ENCODE data around the gene SLC9A2.

Gene SLC9A2

GRCh38 chr2:102748107-102748506 lies 128.8 kb downstream of the SLC9A2 start:
- no peak overlapping the region for H3K4me3 ChIP-seq (ENCODE audit: low read depth, low read length)
- TF ChIP-seq, protein P1, sequence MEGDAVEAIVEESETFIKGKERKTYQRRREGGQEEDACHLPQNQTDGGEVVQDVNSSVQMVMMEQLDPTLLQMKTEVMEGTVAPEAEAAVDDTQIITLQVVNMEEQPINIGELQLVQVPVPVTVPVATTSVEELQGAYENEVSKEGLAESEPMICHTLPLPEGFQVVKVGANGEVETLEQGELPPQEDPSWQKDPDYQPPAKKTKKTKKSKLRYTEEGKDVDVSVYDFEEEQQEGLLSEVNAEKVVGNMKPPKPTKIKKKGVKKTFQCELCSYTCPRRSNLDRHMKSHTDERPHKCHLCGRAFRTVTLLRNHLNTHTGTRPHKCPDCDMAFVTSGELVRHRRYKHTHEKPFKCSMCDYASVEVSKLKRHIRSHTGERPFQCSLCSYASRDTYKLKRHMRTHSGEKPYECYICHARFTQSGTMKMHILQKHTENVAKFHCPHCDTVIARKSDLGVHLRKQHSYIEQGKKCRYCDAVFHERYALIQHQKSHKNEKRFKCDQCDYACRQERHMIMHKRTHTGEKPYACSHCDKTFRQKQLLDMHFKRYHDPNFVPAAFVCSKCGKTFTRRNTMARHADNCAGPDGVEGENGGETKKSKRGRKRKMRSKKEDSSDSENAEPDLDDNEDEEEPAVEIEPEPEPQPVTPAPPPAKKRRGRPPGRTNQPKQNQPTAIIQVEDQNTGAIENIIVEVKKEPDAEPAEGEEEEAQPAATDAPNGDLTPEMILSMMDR (IDR thresholded peaks at IDR 0.05; ENCODE audit: low read depth, low read length) = no peak

DNA sequence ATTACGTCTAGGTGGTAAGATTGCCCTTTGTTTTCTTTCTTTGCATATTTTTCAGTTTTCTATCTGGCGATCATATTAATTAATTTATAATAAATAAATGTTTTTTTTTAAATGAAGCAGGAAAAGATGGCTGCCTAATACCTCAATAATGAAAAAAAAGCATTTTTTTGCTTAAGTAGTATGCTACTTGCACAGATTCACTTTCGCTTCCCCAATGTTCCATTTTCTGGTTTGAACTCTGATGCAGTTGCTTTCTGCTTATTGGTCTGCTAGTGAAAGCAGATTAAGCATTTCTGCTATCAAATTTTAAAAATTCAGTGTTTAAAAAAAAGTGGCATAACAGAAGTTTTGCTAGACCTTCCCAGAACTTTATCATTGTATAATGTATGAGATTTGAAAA lies 130.6 kb downstream of the SLC9A2 start:
- TF ChIP-seq, protein P1 (IDR thresholded peaks at IDR 0.05; ENCODE audit: low read depth, low read length) = no peak
- H3K4me3 ChIP-seq (ENCODE audit: low read depth, low read length) = no peak overlapping the region

GRCh38 chr2:102753563-102754159 lies 134.3 kb downstream of the SLC9A2 start:
- TF ChIP-seq, protein P1 (IDR thresholded peaks at IDR 0.05; ENCODE audit: low read depth, low read length) = peak; percentile 51; the same call in 1 of the 2 replicates
- H3K4me3 ChIP-seq (ENCODE audit: low read depth, low read length) = no peak overlapping the region

- H3K4me3 ChIP-seq (ENCODE audit: low read depth, low read length) = no peak overlapping the region
- TF ChIP-seq, protein P1 (IDR thresholded peaks at IDR 0.05; ENCODE audit: low read depth, low read length) = no peak
Observed at GRCh38 chr2:102754456-102755145, 135.2 kb downstream of the SLC9A2 start.

GRCh38 chr2:102755284-102755683 lies 135.9 kb downstream of the SLC9A2 start:
- TF ChIP-seq, protein P1 (IDR thresholded peaks at IDR 0.05; ENCODE audit: low read depth, low read length) = no peak
- no peak overlapping the region for H3K4me3 ChIP-seq (ENCODE audit: low read depth, low read length)

- TF ChIP-seq, protein P1 (IDR thresholded peaks at IDR 0.05; ENCODE audit: low read depth, low read length) = no peak
- H3K4me3 ChIP-seq (ENCODE audit: low read depth, low read length) = no peak overlapping the region
Observed at GRCh38 chr2:102758439-102758838, 139.1 kb downstream of the SLC9A2 start.
